ENCODE data around the gene LRATD1. TPM values are rescaled to one million over a fixed set of nuclear protein-coding genes. Genes with fewer than 3 reads are reported as not detected.

The LRATD1 gene
- polyA plus RNA-seq, 3 donors from 2014 or later = not detected

DNA sequence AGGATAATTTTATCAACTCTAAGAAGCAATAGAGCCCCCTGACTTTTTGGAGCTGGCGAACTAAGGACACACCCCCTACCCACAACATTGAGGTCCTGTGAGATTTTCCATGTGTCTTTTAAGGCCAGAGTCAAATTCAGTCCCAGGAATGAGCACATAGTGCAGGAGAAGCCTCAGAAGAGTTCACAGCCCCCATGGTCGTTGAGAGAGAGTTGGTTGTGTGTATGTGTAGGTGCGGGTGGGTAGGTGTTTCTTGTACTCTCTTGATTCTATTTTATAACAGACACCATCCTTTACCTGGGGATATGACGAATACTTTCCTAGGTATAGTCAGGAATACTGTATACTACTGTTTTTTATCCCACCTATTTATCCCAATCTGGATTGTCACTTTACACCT, 8.6 kb downstream of the LRATD1 start:
- Mint-ChIP-seq H3K36me3 (peaks cover 0 to 7% (median 0%) of the 10 kb centered on the region in 3 donors), H3K4me1 (no peaks in the 10 kb centered on the region), H3K9me3 (peaks cover 0 to 18% (median 4%) of the 10 kb centered on the region in 6 donors), H3K27me3 (ENCODE audit: low read depth in 3 of 3) (peaks cover 7 to 9% (median 8%) of the 10 kb centered on the region in 3 donors), H3K27ac (no peak overlapping the region), H3K4me3 (no peak overlapping the region)
- DNase-seq = no peak

DNA sequence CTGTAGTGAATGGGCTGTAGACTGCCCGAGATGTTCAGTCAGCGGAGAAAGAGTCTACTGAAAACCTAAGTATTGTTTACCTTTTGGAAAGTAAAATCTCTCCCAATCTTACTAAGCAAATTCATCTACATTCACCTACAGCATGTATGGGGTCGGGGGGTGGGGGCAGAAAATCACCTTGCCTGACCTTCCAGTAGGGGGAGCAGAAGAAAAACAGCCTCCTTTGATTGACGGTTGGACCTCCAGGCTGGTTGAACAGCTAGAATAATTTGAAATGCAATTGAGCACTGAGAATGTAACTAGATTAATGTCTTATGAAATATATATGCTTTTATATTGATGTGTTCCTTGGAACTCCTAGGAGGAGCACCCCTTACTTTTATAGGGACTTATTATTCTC, 10.0 kb downstream of the LRATD1 start:
- Mint-ChIP-seq H3K27me3 (ENCODE audit: low read depth in 3 of 3) (peaks cover 0 to 2% (median 0%) of the 10 kb centered on the region in 3 donors), H3K36me3 (no peaks in the 10 kb centered on the region), H3K4me3 (no peak overlapping the region), H3K9me3 (peaks cover 0 to 11% (median under 1%) of the 10 kb centered on the region in 6 donors), H3K27ac (no peak overlapping the region), H3K4me1 (no peaks in the 10 kb centered on the region)
- no peak for DNase-seq

DNA sequence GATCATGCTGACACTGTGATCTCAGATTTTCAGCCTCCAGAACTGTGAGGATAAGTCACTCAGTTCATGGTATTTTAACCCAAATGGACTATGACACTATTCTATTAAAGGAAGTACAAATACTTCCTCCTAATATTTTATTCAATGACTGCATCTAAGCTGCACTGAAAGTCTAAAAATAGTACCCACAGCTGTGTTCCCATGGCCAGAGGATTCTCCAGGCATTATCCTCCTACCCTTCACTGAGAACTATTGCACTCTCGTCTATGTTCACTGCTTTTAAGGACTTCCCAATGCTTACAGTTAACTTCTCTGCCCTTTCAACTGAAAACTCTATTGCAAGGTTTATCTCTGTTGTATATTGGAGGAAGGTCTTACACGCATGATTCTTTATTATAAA, 15.2 kb downstream of the LRATD1 start:
- no peaks in the 10 kb centered on the region for H3K27me3 Mint-ChIP-seq (ENCODE audit: low read depth in 3 of 3)
- no peaks in the 10 kb centered on the region for H3K36me3 Mint-ChIP-seq
- H3K4me1 Mint-ChIP-seq = no peaks in the 10 kb centered on the region
- H3K9me3 Mint-ChIP-seq = peaks cover 0 to 6% (median 0%) of the 10 kb centered on the region in 6 donors
- no peak overlapping the region for H3K4me3 Mint-ChIP-seq
- no peak overlapping the region for H3K27ac Mint-ChIP-seq
- no peak for DNase-seq

DNA sequence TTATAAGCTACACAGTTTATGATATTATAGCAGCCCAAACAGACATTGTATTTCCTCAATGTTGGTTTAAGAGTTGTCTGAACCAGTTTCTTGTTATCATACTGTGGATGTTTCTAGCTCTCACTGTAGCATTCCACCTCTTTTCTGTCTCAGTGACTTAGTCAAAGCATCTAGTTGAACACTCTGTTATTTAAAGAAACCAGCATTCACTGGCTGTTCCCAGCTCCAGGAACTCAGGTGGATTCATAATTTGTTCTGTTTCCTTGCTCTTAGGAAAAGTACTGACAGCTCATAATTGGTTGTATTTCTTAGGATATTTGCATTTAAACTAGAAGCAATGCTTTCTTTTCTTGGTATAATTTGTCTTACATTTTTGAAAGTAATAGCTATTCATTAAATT, 17.5 kb downstream of the LRATD1 start:
- Mint-ChIP-seq H3K4me1 (no peaks in the 10 kb centered on the region), H3K4me3 (no peak overlapping the region), H3K9me3 (peaks cover 0 to 10% (median 0%) of the 10 kb centered on the region in 6 donors), H3K27ac (no peak overlapping the region), H3K36me3 (no peaks in the 10 kb centered on the region), H3K27me3 (ENCODE audit: low read depth in 3 of 3) (no peaks in the 10 kb centered on the region)
- DNase-seq = no peak

DNA sequence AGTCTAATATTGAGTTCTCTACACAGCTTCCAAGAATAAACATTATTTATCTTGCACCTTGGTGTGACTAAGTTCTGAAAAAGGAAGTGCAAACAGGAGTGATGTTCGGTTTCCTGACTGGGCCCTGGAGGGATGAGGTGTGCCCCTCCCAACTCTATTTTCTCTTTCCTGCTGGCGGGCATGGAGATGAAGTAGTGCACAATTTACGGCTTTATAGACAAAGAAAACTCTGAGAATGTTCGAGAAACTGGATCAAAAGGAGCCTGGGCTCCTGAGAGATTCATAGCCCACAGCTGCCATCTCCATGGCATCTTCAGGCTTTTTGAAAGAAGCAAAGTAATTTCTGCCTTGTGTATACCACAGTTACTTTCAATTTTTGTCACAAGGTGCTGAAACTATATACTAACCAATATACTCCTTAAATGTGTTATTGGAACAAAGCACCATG, 22.3 kb downstream of the LRATD1 start:
- Mint-ChIP-seq H3K27ac (no peak overlapping the region), H3K4me1 (no peaks in the 10 kb centered on the region), H3K27me3 (ENCODE audit: low read depth in 3 of 3) (no peaks in the 10 kb centered on the region), H3K4me3 (no peak overlapping the region), H3K36me3 (no peaks in the 10 kb centered on the region), H3K9me3 (peaks cover 0 to 5% (median 0%) of the 10 kb centered on the region in 6 donors)
- no peak for DNase-seq

DNA sequence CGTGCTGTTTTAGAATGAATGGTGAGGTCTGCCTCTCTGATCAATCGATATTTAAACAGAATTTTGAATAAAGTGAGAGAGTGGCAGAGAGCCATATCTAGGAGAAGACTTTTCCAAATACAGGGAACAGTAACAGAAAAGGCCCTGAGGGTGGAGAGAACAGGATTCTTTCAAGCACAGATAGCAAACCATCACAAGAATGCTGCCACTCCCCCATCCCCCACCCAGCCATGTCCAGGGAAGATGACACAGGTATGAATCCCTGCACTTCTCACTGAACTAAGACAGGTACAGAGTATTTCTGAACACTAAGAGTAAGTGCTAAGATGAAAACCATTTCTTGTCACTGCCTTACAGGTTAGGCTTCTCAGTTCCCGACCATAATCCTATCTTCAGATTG, 23.6 kb downstream of the LRATD1 start:
- H3K4me3 Mint-ChIP-seq = no peak overlapping the region
- no peak for DNase-seq
- H3K4me1 Mint-ChIP-seq = no peaks in the 10 kb centered on the region
- no peak overlapping the region for H3K27ac Mint-ChIP-seq
- no peaks in the 10 kb centered on the region for H3K27me3 Mint-ChIP-seq (ENCODE audit: low read depth in 3 of 3)
- peaks cover 0 to 8% (median 1%) of the 10 kb centered on the region in 6 donors for H3K9me3 Mint-ChIP-seq
- H3K36me3 Mint-ChIP-seq = no peaks in the 10 kb centered on the region

DNA sequence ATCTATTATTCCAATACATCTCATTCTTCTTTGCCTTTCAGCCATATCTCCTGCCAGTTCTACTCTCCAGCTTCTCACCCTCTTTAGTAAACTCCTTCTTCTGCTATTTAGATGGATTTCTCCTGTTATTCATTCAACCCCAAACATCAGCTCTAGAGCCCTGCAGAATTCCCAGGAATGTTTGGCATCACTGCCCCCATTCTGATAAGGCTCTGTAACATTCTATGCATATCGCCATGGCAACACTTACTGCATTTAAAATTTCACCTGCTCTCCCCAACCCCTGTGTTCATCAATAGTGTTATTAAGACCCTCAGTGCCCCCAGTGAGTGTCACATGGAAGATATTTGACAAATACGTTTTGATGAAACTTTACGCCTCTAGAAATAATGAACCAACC, 28.6 kb downstream of the LRATD1 start:
- no peak overlapping the region for H3K4me3 Mint-ChIP-seq
- peaks cover 0 to 22% (median 7%) of the 10 kb centered on the region in 6 donors for H3K9me3 Mint-ChIP-seq
- H3K27me3 Mint-ChIP-seq (ENCODE audit: low read depth in 3 of 3) = no peaks in the 10 kb centered on the region
- H3K36me3 Mint-ChIP-seq = no peaks in the 10 kb centered on the region
- H3K27ac Mint-ChIP-seq = no peak overlapping the region
- no peak for DNase-seq
- H3K4me1 Mint-ChIP-seq = no peaks in the 10 kb centered on the region

DNA sequence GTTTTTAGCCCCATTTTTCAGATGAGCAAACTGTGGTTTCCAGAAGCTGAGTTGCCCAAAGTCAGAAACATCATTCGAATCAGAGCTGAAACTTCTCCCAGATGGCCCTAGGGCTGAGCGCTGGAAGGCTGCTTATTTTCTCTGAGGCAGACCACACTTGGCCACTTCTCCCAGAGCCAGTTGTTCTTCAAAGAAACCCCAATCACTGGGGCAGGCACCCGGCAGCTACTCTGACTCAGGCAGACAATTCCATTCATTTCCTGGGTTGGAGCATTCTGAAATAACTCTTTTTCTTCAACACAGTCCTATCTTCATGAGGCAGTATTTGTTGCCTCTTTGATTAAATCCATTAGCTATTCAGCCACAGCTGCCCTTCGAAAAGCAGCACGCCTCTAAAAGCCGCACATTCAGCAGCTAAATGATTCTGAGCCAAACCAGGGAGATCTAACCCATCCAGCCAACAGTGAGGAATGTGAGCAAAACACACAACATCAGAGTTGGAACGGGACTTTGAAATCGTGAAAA, 40.9 kb downstream of the LRATD1 start:
- no peaks in the 10 kb centered on the region for H3K4me1 Mint-ChIP-seq
- H3K9me3 Mint-ChIP-seq = peaks cover 0 to 22% (median 7%) of the 10 kb centered on the region in 6 donors
- no peaks in the 10 kb centered on the region for H3K27me3 Mint-ChIP-seq (ENCODE audit: low read depth in 3 of 3)
- no peak overlapping the region for H3K27ac Mint-ChIP-seq
- no peaks in the 10 kb centered on the region for H3K36me3 Mint-ChIP-seq
- DNase-seq = no peak
- H3K4me3 Mint-ChIP-seq = no peak overlapping the region

DNA sequence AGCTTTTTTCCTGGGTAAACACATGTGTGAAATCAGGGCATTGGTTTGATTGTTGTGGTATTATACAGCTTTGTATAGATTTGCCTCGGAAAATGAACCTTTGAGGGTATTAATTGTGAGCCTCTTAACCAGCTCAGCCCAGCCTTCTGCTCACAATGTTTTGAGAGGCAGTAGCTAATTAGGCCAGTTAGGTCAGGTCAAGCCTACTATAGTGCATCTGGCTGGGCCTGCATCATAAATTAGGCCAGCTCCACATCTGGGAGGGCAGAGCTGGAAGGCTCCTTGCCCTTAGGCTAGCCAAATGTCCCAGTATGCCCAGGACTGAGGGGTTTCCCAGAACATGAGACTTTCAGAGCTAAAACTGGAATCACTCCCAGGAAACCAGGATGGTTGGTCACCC, 43.0 kb downstream of the LRATD1 start:
- Mint-ChIP-seq H3K27ac (no peak overlapping the region), H3K4me3 (no peak overlapping the region), H3K36me3 (no peaks in the 10 kb centered on the region), H3K27me3 (ENCODE audit: low read depth in 3 of 3) (no peaks in the 10 kb centered on the region), H3K9me3 (peaks cover 0 to 14% (median 7%) of the 10 kb centered on the region in 6 donors), H3K4me1 (no peaks in the 10 kb centered on the region)
- no peak for DNase-seq

DNA sequence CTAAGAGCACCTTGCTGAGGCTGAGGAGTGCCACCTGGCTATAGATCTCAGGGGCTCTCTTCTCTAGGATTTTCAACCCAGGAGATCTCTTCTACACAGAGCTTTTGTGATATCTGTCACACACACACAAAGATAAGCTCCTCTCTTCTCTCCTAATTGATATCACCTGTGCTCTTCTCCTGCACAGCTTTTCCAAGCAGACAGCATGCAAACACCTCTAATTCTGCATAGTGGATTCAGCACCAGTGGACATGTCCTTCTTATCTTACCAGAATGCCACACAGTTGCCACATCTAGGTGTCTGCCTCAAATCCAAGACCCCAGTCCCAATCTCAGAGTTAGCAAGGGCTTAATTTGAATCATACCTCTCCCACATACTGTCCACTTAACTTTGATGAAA, 43.9 kb downstream of the LRATD1 start:
- no peak for DNase-seq
- H3K27ac Mint-ChIP-seq = no peak overlapping the region
- H3K4me3 Mint-ChIP-seq = no peak overlapping the region
- H3K4me1 Mint-ChIP-seq = no peaks in the 10 kb centered on the region
- no peaks in the 10 kb centered on the region for H3K27me3 Mint-ChIP-seq (ENCODE audit: low read depth in 3 of 3)
- H3K9me3 Mint-ChIP-seq = peaks cover 0 to 14% (median 5%) of the 10 kb centered on the region in 6 donors
- H3K36me3 Mint-ChIP-seq = no peaks in the 10 kb centered on the region

DNA sequence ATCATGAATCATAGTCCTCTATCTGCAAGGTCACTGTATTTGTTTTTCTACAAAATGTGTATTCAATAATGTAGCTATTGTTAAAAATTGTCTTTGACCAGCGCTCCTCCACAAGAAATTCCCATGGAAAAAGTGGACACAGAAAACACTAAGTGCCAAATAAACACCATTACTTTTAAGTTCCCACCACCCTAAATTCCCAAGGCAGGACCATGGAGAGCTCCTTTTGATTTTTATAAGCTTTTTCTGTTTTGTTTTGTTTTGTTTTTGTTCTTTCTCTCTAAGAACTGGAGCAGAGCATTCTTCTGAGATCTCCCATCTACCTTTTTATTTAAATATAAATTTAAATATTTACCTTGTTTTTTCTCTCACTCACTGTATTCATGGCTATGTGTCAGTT, 44.5 kb downstream of the LRATD1 start:
- Mint-ChIP-seq H3K9me3 (peaks cover 0 to 13% (median 5%) of the 10 kb centered on the region in 6 donors), H3K36me3 (no peaks in the 10 kb centered on the region), H3K4me3 (no peak overlapping the region), H3K4me1 (no peaks in the 10 kb centered on the region), H3K27ac (no peak overlapping the region), H3K27me3 (ENCODE audit: low read depth in 3 of 3) (no peaks in the 10 kb centered on the region)
- no peak for DNase-seq

DNA sequence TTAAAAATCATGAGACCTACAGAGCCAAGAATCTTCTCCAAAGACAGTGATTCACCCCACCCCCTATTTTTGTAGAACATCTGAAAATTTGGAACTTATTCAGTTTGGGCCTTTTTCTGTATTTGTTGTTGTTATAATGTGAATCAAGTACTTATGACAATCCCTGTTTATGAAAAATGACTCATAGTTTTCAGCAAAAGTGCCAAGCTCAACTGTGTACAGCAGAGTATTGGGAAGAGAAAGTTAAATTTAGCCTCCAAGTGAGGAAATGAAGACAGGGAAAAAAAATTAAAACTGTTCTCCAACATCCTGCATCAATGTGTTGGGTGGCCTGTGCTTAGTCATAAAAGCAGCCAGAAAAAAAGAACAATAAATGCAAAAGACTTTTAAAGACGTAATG, 46.2 kb downstream of the LRATD1 start:
- Mint-ChIP-seq H3K27ac (no peak overlapping the region), H3K4me1 (no peaks in the 10 kb centered on the region), H3K36me3 (no peaks in the 10 kb centered on the region), H3K27me3 (ENCODE audit: low read depth in 3 of 3) (no peaks in the 10 kb centered on the region), H3K9me3 (peaks cover 0 to 13% (median 4%) of the 10 kb centered on the region in 6 donors), H3K4me3 (no peak overlapping the region)
- DNase-seq = no peak

DNA sequence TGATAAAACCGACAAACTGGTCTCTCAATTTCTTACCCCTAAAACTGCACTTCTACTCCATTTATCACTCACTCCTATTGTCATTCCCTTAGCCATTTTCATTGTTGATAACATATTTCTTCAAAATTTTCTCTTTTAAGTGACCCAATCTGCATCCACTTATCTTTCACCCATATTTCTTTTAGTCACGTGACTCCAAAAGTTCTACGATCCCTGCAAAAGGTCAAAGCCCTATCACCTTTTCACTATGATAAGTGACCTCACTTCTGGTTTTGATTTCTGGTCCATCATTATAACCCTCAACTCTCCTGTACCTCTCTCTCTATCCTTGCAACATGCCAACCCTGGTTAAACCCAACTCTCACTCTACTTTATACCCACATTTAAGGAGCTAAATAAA, 49.1 kb downstream of the LRATD1 start:
- no peaks in the 10 kb centered on the region for H3K36me3 Mint-ChIP-seq
- peaks cover 2 to 17% (median 3%) of the 10 kb centered on the region in 6 donors for H3K9me3 Mint-ChIP-seq
- H3K4me1 Mint-ChIP-seq = no peaks in the 10 kb centered on the region
- no peaks in the 10 kb centered on the region for H3K27me3 Mint-ChIP-seq (ENCODE audit: low read depth in 3 of 3)
- no peak overlapping the region for H3K27ac Mint-ChIP-seq
- H3K4me3 Mint-ChIP-seq = no peak overlapping the region
- DNase-seq = no peak
